Measurements from ENCODE around the gene SCART1. TPM values are rescaled to one million over a fixed set of nuclear protein-coding genes. Genes with fewer than 3 reads are reported as not detected.

The SCART1 gene
- total and polyA plus RNA-seq, 10 of the 15 experiments (the other 5 are each of a cell fraction or from before 2014, with no cell fraction given), result 0.05 to 22.0 (median 0.58) TPM

DNA sequence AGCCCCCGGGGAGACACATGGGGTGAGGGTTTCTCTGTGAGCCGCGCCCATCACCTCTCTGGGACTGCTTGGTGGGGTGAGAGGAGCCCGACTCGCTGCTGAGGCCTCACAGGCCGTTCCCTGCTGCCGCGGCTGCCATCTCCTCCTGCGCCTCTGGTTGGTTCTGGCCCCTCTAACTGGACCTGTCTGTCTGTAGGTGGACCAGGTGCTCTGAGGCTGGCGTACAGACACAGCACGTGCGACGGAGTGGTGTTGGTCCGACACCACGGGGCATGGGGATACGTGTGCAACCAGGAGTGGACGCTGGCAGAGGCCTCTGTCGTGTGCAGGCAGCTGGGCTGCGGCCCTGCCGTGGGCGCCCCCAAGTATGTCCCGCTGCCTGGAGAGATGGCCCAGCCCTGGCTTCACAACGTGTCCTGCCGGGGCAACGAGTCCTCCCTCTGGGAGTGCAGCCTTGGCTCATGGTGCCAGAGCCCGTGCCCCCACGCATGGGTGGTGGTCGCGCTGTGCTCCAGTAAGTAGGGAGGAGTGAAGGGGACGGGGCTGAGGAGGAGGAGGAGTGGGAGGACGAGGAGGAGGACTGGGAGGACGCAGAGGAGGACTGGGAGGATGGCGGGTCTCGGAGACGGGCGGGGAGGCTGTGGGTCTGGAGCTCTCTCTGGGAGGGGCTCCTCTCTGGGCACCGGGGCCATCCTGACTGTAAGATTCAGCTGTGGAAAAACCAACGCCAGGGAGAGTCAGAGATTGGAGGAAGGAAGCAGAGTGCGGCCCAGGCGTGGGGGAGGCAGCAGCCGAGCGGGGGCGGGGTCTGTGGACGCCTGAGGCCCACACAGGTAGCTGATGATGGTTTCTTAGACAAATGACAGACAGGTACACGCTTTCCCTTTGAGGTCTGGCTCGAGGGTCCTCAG is 2.6 kb downstream of the SCART1 start (continued):
- no peak for TF ChIP-seq CBFB (IDR thresholded peaks at IDR 0.05; ENCODE audit: low read depth)
- no peak for TF ChIP-seq E2F8 (IDR thresholded peaks at IDR 0.05; ENCODE audit: low read depth, partially characterized antibody)
- TF ChIP-seq HDGF (IDR thresholded peaks at IDR 0.05), result no peak
- TF ChIP-seq CREM (IDR thresholded peaks at IDR 0.05; ENCODE audit: low read depth), result no peak
- TF ChIP-seq, protein P1, sequence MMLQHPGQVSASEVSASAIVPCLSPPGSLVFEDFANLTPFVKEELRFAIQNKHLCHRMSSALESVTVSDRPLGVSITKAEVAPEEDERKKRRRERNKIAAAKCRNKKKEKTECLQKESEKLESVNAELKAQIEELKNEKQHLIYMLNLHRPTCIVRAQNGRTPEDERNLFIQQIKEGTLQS (IDR thresholded peaks at IDR 0.05; ENCODE audit: borderline replicate concordance, extremely low read depth, low read depth, low read length), result no peak

DNA sequence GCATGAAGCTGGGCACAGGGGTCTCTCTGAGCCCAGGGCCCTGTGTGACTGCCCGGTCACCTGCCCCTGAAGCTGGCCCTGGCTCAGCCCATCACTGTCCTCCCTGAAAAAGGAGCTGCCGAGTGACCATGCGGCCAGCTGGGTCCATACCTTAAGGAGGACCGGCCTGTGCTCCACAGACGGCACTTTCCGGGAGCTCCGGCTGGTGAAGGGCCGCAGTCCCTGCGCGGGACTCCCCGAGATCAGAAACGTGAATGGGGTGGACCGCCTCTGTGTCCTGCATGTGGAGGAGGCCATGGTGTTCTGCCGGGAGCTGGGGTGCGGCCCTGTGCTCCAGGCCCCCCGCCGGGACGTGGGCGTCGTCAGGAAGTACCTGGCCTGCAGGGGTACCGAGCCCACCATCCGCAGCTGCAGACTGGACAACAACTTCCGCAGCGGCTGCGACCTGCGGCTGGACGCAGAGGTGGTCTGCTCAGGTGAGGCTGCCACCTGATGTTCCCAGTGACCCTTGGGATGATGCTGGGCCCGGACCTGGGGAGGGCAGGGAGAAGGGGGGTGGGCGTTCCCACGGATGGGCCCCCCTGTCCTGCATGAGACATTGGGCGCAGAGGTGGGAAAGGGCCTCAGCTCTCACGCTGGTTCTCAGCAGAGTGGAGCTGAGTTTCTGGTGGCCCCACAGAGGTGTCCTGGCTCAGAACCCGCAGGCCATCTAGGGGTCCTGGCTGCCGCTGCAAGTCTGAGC is 3.5 kb downstream of the SCART1 start:
- no peaks in the 10 kb centered on the region for H4K20me1 ChIP-seq (ENCODE audit: control insufficient read depth, insufficient read depth)
- H3K27me3 ChIP-seq (replicated peaks in 1 of 2; ENCODE audit: control insufficient read depth in 2 of 2, insufficient read depth in 2 of 2, low read length in 1 of 2), result no peaks in the 10 kb centered on the region
- no peak for ATAC-seq
- H3K4me3 ChIP-seq, result no peak overlapping the region
- ChIA-PET RAD21 (ENCODE audit: unreplicated experiment) (no interaction called here), POLR2A (no interaction called here), CTCF (interaction anchor here (0.7 kb wide), 1 partner anchor 128 kb away, joined by 3 read pairs; no protein-coding TSS in a partner anchor), SMC1A (ENCODE audit: uncharacterized antibody, unreplicated experiment) (no interaction called here)
- no peak for FAIRE-seq
- in situ Hi-C loops (cut with MboI), result no loop called here
- H3K27ac ChIP-seq (ENCODE audit: control insufficient read depth, insufficient read depth), result no peak overlapping the region
- BruUV-seq (replicated peaks), result no TSS peak
- no peaks in the 10 kb centered on the region for H3K4me1 ChIP-seq (ENCODE audit: control insufficient read depth, insufficient read depth, low read length)
- no peak overlapping the region for H3K9ac ChIP-seq (ENCODE audit: control insufficient read depth, insufficient read depth, low read length)
- DNase-seq (ENCODE audit: low read depth, low spot score), result no peak
- no peaks in the 10 kb centered on the region; the same call in 2 of the 3 replicates for H3K9me3 ChIP-seq (replicated peaks; ENCODE audit: control insufficient read depth, insufficient read depth, low read length)
- no peaks in the 10 kb centered on the region for H3K36me3 ChIP-seq (ENCODE audit: control insufficient read depth in 2 of 2, insufficient read depth in 2 of 2, low read length in 1 of 2)
- no peaks in the 10 kb centered on the region for H3K79me2 ChIP-seq (ENCODE audit: control insufficient read depth, insufficient read depth, low read length)
- TF ChIP-seq HDGF (IDR thresholded peaks at IDR 0.05) (no peak), TCF7 (IDR thresholded peaks at IDR 0.05; ENCODE audit: borderline replicate concordance) (no peak), NFIC (IDR thresholded peaks at IDR 0.05; ENCODE audit: low read depth, low read length) (no peak), FOXK2 (IDR thresholded peaks at IDR 0.05) (no peak), IRF4 (IDR thresholded peaks at IDR 0.05; ENCODE audit: low read depth, low read length) (no peak), POU2F2 (IDR thresholded peaks at IDR 0.05; ENCODE audit: borderline replicate concordance, low read depth, low read length) (no peak), NFXL1 (IDR thresholded peaks at IDR 0.05; ENCODE audit: borderline replicate concordance) (no peak), GATAD2B (conservative IDR thresholded peaks at IDR 0.05; ENCODE audit: low read depth) (no peak), IRF3 (IDR thresholded peaks at IDR 0.05) (no peak), RFX5 (IDR thresholded peaks at IDR 0.05; ENCODE audit: low read depth, low read length) (no peak), ZNF384 (IDR thresholded peaks at IDR 0.05; ENCODE audit: borderline replicate concordance, low read depth, low read length) (no peak)
- H2AFZ ChIP-seq (ENCODE audit: control insufficient read depth, low read depth, low read length), result no peak overlapping the region
- no peak overlapping the region for H3K4me2 ChIP-seq (ENCODE audit: control insufficient read depth, insufficient read depth)
- WGBS (ENCODE audit: insufficient coverage, insufficient replicate concordance, low lambda C conversion rate, missing lambda C conversion rate), result 80% methylated on average over 31 of the region's 34 CpGs
- intact Hi-C loops (cut with micrococcal nuclease; ENCODE audit: unreplicated experiment), result no loop called here
